H1 (cell line): ENCODE results near the gene NEK2. TPM values are rescaled to one million over a fixed set of nuclear protein-coding genes. Genes with fewer than 3 reads are reported as not detected.

Experiments used
- CTCF ChIA-PET: fragments of 300-600 bp; sonication (Branson Sonifier 250); formaldehyde crosslinking; loops from one replicate; lab custom pipeline; 2021; ENCODE audit not compliant: partially characterized antibody; lab: Charles Lee
- POLR2A ChIA-PET: fragments of 300-600 bp; sonication (Branson Sonifier 250); formaldehyde crosslinking; loops from one replicate; lab custom pipeline; 2021; ENCODE audit warnings: inconsistent platforms; ENCODE audit not compliant: partially characterized antibody; lab: Charles Lee
- DNase-seq, 2 experiments: peaks; one replicate each; pipeline versions ENCODE4 v3.0.0 to v3.0.0-alpha.2; 2010 to 2022; ENCODE audit warnings: low spot score in 2 of 2, low read depth in 1 of 2, mixed read lengths in 1 of 2
- FAIRE-seq: peaks from 2 replicates; lab custom pipeline; 2011; peaks lifted over from hg19 to GRCh38; lab: Jason Lieb, UNC
- H2AFZ ChIP-seq: 2 replicates; pipeline ENCODE4 v1.8.1; 2012; ENCODE audit warnings: low read length, inconsistent platforms
- H2AK5ac ChIP-seq: 2 replicates; pipeline ENCODE4 v1.6.1; 2013; ENCODE audit warnings: low read depth, low read length
- H2BK120ac ChIP-seq: replicated peaks from 2 replicates; pipeline ENCODE3; 2013; ENCODE audit warnings: low read depth, low read length, inconsistent platforms
- H2BK12ac ChIP-seq: 2 replicates; pipeline ENCODE4 v1.6.1; 2013; ENCODE audit warnings: low read depth, low read length
- H2BK15ac ChIP-seq: 2 replicates; pipeline ENCODE4 v1.6.1; 2013; ENCODE audit warnings: low read length
- H2BK20ac ChIP-seq: 2 replicates; pipeline ENCODE4 v1.6.1; 2013; ENCODE audit warnings: low read length
- H2BK5ac ChIP-seq: 2 replicates; pipeline ENCODE4 v1.6.1; 2013; ENCODE audit warnings: low read depth, low read length
- H3K14ac ChIP-seq: 2 replicates; pipeline ENCODE4 v1.6.1; 2013; ENCODE audit warnings: inconsistent platforms; ENCODE audit not compliant: insufficient read length
- H3K18ac ChIP-seq: 2 replicates; pipeline ENCODE4 v1.6.1; 2013; ENCODE audit warnings: low read length; ENCODE audit errors: extremely low read depth
- H3K23ac ChIP-seq: 2 replicates; pipeline ENCODE4 v1.6.1; 2013; ENCODE audit warnings: inconsistent platforms; ENCODE audit not compliant: insufficient read length
- H3K23me2 ChIP-seq: 2 replicates; pipeline ENCODE4 v1.6.1; 2013; ENCODE audit warnings: low read depth, low read length
- H3K27ac ChIP-seq: 2 replicates; pipeline ENCODE4 v1.6.1; 2011; ENCODE audit warnings: low read depth, low read length, inconsistent platforms
- H3K27me3 ChIP-seq, 4 experiments: replicated peaks in 1 of 4; 1 replicate in 1 of 4; 2 replicates in 3 of 4; pipeline versions ENCODE4 v1.6.1 to v1.8.1; 2011 to 2013; ENCODE audit warnings: low read length in 3 of 4, mild to moderate bottlenecking in 3 of 4, inconsistent platforms in 2 of 4, mixed read lengths in 2 of 4, moderate library complexity in 1 of 4; ENCODE audit not compliant: control insufficient read depth in 3 of 4, insufficient read depth in 3 of 4; ENCODE audit errors: extremely low read depth in 1 of 4
- H3K36me3 ChIP-seq, 4 experiments: 2 replicates each; pipeline versions ENCODE4 v1.6.1 to v1.8.1; 2011 to 2013; ENCODE audit warnings: mild to moderate bottlenecking in 4 of 4, low read length in 3 of 4, moderate library complexity in 2 of 4, control low read depth in 1 of 4, inconsistent platforms in 1 of 4; ENCODE audit not compliant: insufficient read depth in 4 of 4, control insufficient read depth in 2 of 4
- H3K4ac ChIP-seq: replicated peaks from 2 replicates; pipeline ENCODE3; 2013; ENCODE audit warnings: low read length, low read depth, mixed read lengths, inconsistent platforms; ENCODE audit not compliant: insufficient read length
- H3K4me1 ChIP-seq, 4 experiments: replicated peaks in 1 of 4; 1 replicate in 1 of 4; 2 replicates in 3 of 4; pipeline versions ENCODE4 v1.6.1 to v1.8.1; 2011 to 2013; ENCODE audit warnings: low read length in 3 of 4, inconsistent platforms in 2 of 4, mixed read lengths in 1 of 4; ENCODE audit not compliant: insufficient read depth in 4 of 4, control insufficient read depth in 3 of 4
- H3K4me2 ChIP-seq, 2 experiments: 2 replicates each; pipeline versions ENCODE4 v1.6.1 to v1.8.1; 2011 to 2013; ENCODE audit warnings: low read depth in 2 of 2, low read length in 2 of 2, control low read depth in 1 of 2, inconsistent platforms in 1 of 2, mild to moderate bottlenecking in 1 of 2; ENCODE audit not compliant: insufficient read depth in 1 of 2
- H3K4me3 ChIP-seq, 4 experiments: fragments of 200-600, 300-600 bp in 1 of 4; sonication (generic), shearing (Covaris generic), sonication (Bioruptor Twin) in 1 of 4; 2 replicates each; pipeline versions ENCODE4 v1.5.1 to v1.8.1; 2011 to 2016; ENCODE audit warnings: low read length in 4 of 4, low read depth in 3 of 4, control low read depth in 2 of 4, inconsistent platforms in 2 of 4, mild to moderate bottlenecking in 2 of 4, mixed read lengths in 1 of 4, moderate library complexity in 1 of 4; ENCODE audit not compliant: insufficient read depth in 2 of 4; ENCODE audit errors: extremely low read depth in 1 of 4
- H3K56ac ChIP-seq: replicated peaks from 2 replicates; pipeline ENCODE3; 2013; ENCODE audit warnings: low read depth, mild to moderate bottlenecking, mixed read lengths, low read length, inconsistent platforms; ENCODE audit not compliant: insufficient read length
- H3K79me1 ChIP-seq: 2 replicates; pipeline ENCODE4 v1.6.1; 2013; ENCODE audit warnings: low read depth, low read length, control low read depth
- H3K79me2 ChIP-seq, 2 experiments: 2 replicates each; pipeline versions ENCODE4 v1.6.1 to v1.8.1; 2012 to 2013; ENCODE audit warnings: low read length in 2 of 2, mild to moderate bottlenecking in 2 of 2, inconsistent platforms in 1 of 2; ENCODE audit not compliant: insufficient read depth in 2 of 2, control insufficient read depth in 1 of 2
- H3K9ac ChIP-seq, 4 experiments: replicated peaks in 1 of 4; 1 replicate in 1 of 4; 2 replicates in 3 of 4; pipeline versions ENCODE4 v1.6.1 to v1.8.1; 2011 to 2013; ENCODE audit warnings: low read depth in 3 of 4, low read length in 3 of 4, control low read depth in 2 of 4, mild to moderate bottlenecking in 2 of 4, moderate library complexity in 2 of 4, inconsistent platforms in 1 of 4; ENCODE audit errors: extremely low read depth in 1 of 4
- H3K9me3 ChIP-seq, 2 experiments: 2 replicates each; pipeline versions ENCODE4 v1.6.1 to v1.8.1; 2012 to 2013; ENCODE audit warnings: mild to moderate bottlenecking in 2 of 2, moderate library complexity in 2 of 2, control low read depth in 1 of 2, inconsistent platforms in 1 of 2, low read depth in 1 of 2, low read length in 1 of 2, mixed read lengths in 1 of 2; ENCODE audit not compliant: insufficient read depth in 2 of 2
- H4K20me1 ChIP-seq, 2 experiments: replicated peaks in 1 of 2; 2 replicates each; pipeline versions ENCODE3 to v1.8.1; 2011 to 2013; ENCODE audit warnings: inconsistent platforms in 2 of 2, low read length in 2 of 2, mild to moderate bottlenecking in 1 of 2; ENCODE audit not compliant: insufficient read depth in 2 of 2, control insufficient read depth in 1 of 2
- H4K5ac ChIP-seq: 2 replicates; pipeline ENCODE4 v1.6.1; 2013; ENCODE audit warnings: low read length, low read depth, mixed read lengths, inconsistent platforms; ENCODE audit not compliant: insufficient read length
- H4K8ac ChIP-seq: 2 replicates; pipeline ENCODE4 v1.8.0; 2013; ENCODE audit warnings: mild to moderate bottlenecking, moderate library complexity, low read length, inconsistent platforms; ENCODE audit not compliant: insufficient read depth; ENCODE audit errors: extremely low read depth
- H4K91ac ChIP-seq: replicated peaks from 2 replicates; pipeline ENCODE3; 2013; ENCODE audit warnings: low read length, mixed read lengths, inconsistent platforms; ENCODE audit not compliant: insufficient read length
- KDM1A ChIP-seq: fragments of 200-600, 300-600 bp; sonication (generic); IDR thresholded peaks from 2 replicates; pipeline ENCODE4 v1.7.1; 2016; ENCODE audit warnings: mild to moderate bottlenecking, low read length, borderline replicate concordance
- SIRT6 ChIP-seq: IDR thresholded peaks from one replicate; pipeline ENCODE4 v1.7.1; 2012; ENCODE audit warnings: low read length, inconsistent platforms
- YY1 ChIP-seq: IDR thresholded peaks from 2 replicates; pipeline ENCODE4 v1.6.1; 2011; ENCODE audit warnings: low read depth, mild to moderate bottlenecking, low read length
- WGBS, 2 experiments: shearing (Covaris generic) in 1 of 2; methylation state at CpG; one replicate each; pipeline versions ENCODE4 v1.1.6 to v1.1.7; 2013 to 2015; ENCODE audit warnings: low lambda C conversion rate in 2 of 2, mixed read lengths in 2 of 2, inconsistent platforms in 1 of 2, low coverage in 1 of 2, missing lambda C conversion rate in 1 of 2; ENCODE audit not compliant: insufficient replicate concordance in 2 of 2, insufficient coverage in 1 of 2, insufficient read length in 1 of 2; ENCODE audit errors: extremely low coverage in 1 of 2, missing lambda C conversion rate in 1 of 2; 5-methylcytosine and 5-hydroxymethylcytosine counted together
- polyA plus RNA-seq, 7 experiments: library from polyadenylated mRNA; depleted of rRNA in 3 of 7; stranded (reverse) in 5 of 7; unstranded in 2 of 7; fragments of >200 nt in 5 of 7; fragments of 200-250 nt in 2 of 7; gene quantifications; 1 replicate in 5 of 7; 2 replicates in 1 of 7; 4 replicates in 1 of 7; pipeline versions ENCODE4 v1.2.1 to v1.2.3, GENCODE V29; 2011 to 2013; ENCODE audit warnings: missing spikeins in 2 of 7, mixed read lengths in 2 of 7
- total RNA-seq: library from RNA; stranded (reverse); fragmentation: NEBNext Ultra II Directional; extraction: Animal tissue kit (Norgen Biotek cat#: 25700); gene quantifications from 2 replicates; pipeline ENCODE4 v1.2.1, GENCODE V29; 2021

The NEK2 gene
- total and polyA plus RNA-seq, 2 of the 8 experiments (the other 6 are each of a cell fraction or from before 2014, with no cell fraction given), result 8.4 to 22.9 TPM

- WGBS, 2 experiments, result 87% methylated on average over 11 of the region's 13 CpGs; no CpG with 5 or more reads in 1 of the 2 experiments
- no peaks in the 10 kb centered on the region for H3K27me3 ChIP-seq
- TF ChIP-seq YY1 (peak; percentile 71), SIRT6 (no peak), KDM1A (no peak)
- H3K4me2 ChIP-seq, result no peak overlapping the region
- H3K27ac ChIP-seq, result no peak overlapping the region
- FAIRE-seq (no peak), DNase-seq (no peak)
- H2BK20ac ChIP-seq, result no peak overlapping the region
- H3K36me3 ChIP-seq, result no peaks in the 10 kb centered on the region
- peak overlapping the region; percentile 79; the same call in 1 of the 2 replicates for H4K8ac ChIP-seq
- H3K9me3 ChIP-seq, result no peaks in the 10 kb centered on the region
- no peak overlapping the region for H4K5ac ChIP-seq
- no peak overlapping the region for H3K4me3 ChIP-seq
- H3K56ac ChIP-seq, result no peak overlapping the region
- CTCF ChIA-PET, result interaction anchor here (0.8 to 1.7 kb wide), 4 partner anchors 10 to 39 kb away, joined by 3 to 7 read pairs (median 4); no protein-coding TSS in a partner anchor
- H2BK12ac ChIP-seq, result no peak overlapping the region
- no peak overlapping the region for H3K23ac ChIP-seq
- no peaks in the 10 kb centered on the region for H3K79me1 ChIP-seq
- no peak overlapping the region for H2BK5ac ChIP-seq
- no peak overlapping the region for H2BK120ac ChIP-seq
- no peak overlapping the region for H2BK15ac ChIP-seq
- peaks cover 4% of the 10 kb centered on the region; the same call in 1 of the 2 replicates for H3K23me2 ChIP-seq
- H4K20me1 ChIP-seq, result no peaks in the 10 kb centered on the region
- H3K79me2 ChIP-seq, result no peaks in the 10 kb centered on the region
- H3K4ac ChIP-seq, result no peak overlapping the region
- no peak overlapping the region; the same call in 1 of the 2 replicates for H3K18ac ChIP-seq
- H4K91ac ChIP-seq, result no peak overlapping the region
- H3K4me1 ChIP-seq, result no peaks in the 10 kb centered on the region; a peak in 2 of 7 replicates
- H2AK5ac ChIP-seq, result no peak overlapping the region
- H3K14ac ChIP-seq, result no peak overlapping the region
- H3K9ac ChIP-seq, result no peak overlapping the region
- peak overlapping the region; percentile 91 for H2AFZ ChIP-seq
- POLR2A ChIA-PET, result interaction anchor here (0.7 kb wide), 1 partner anchor 17 kb away, joined by 4 read pairs; no protein-coding TSS in a partner anchor
Measured at GRCh38 chr1:211616231-211616964, 59.0 kb downstream of the NEK2 start.
